A549 (cell line): ENCODE results near the gene EVPL.

ENCODE experiments used
- BHLHE40 ChIP-seq: IDR thresholded peaks from 2 replicates; pipeline ENCODE4 v1.6.1; 2012; ENCODE audit warnings: low read depth, low read length, inconsistent platforms
- CBX2 ChIP-seq: fragments of 200-600 bp; sonication (generic); IDR thresholded peaks from 2 replicates; pipeline ENCODE4 v1.6.1; 2016; ENCODE audit warnings: low read depth, mild to moderate bottlenecking, borderline replicate concordance
- HMGXB4 ChIP-seq: fragments of 250-450 bp; sonication (Bioruptor Pico); IDR thresholded peaks from 2 replicates; pipeline ENCODE4 v1.5.0; 2021; ENCODE audit warnings: mild to moderate bottlenecking, moderate library complexity, borderline replicate concordance
- KDM5A ChIP-seq: fragments of 200-600 bp; sonication (generic); IDR thresholded peaks from 2 replicates; pipeline ENCODE4 v1.6.1; 2016; ENCODE audit warnings: antibody characterized with exemption, mild to moderate bottlenecking
- MAFK ChIP-seq: fragments of 450-650 bp; IDR thresholded peaks from 2 replicates; pipeline ENCODE4 v1.6.1; 2014; ENCODE audit not compliant: partially characterized antibody
- POLR2A ChIP-seq: IDR thresholded peaks from 2 replicates; pipeline ENCODE4 v1.6.1; 2012; ENCODE audit warnings: mild to moderate bottlenecking, low read length
- RNF2 ChIP-seq: fragments of 200-600 bp; sonication (generic); IDR thresholded peaks from 2 replicates; pipeline ENCODE4 v1.6.1; 2016; ENCODE audit warnings: low read depth, mild to moderate bottlenecking, antibody characterized with exemption, moderate library complexity, borderline replicate concordance
- ZSCAN20 ChIP-seq: fragments of 250-450 bp; sonication (Bioruptor Pico); IDR thresholded peaks from 2 replicates; pipeline ENCODE4 v1.8.0; 2022; ENCODE audit warnings: mild to moderate bottlenecking, moderate library complexity
- TF ChIP-seq, protein P1 (sequence below): fragments of 200-600 bp; sonication (generic); IDR thresholded peaks from 2 replicates; pipeline ENCODE4 v1.6.1; 2016; ENCODE audit warnings: antibody characterized with exemption, mild to moderate bottlenecking, moderate library complexity
- TF ChIP-seq, protein P2 (sequence below): IDR thresholded peaks from 2 replicates; pipeline ENCODE4 v1.6.1; 2012
- TF ChIP-seq, protein P3 (sequence below): fragments of >200 bp; sonication (Bioruptor Twin); formaldehyde crosslinking; IDR thresholded peaks from 3 replicates; pipeline ENCODE4 v1.5.1; 2016

DNA sequence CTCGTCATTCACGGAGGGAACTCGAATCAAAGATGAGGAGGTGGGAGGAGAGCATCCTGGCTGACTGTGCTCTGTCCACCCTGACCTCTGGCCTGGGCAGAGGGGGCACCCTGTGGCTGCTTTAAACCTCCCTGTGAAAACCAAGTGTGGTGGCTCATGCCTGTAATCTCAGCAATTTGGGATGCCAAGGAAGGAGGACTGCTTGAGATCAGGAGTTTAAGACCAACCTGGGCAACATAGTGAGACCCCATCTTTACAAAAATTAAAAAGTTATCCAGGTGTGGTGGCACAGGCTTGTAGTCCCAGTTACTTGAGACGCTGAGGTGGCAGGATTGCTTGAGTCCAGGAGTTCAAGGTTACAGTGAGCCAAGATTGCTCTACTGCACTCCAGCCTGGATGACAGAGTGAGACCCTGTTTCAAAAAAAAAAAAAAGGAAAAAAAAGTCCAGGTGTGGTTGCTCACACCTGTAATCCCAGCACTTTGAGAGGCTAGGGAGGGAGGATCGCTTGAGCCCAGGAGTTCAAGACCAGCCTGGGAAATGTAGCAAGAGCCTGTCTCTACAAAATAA is 32.2 kb downstream of the EVPL start:
- TF ChIP-seq, protein P1, sequence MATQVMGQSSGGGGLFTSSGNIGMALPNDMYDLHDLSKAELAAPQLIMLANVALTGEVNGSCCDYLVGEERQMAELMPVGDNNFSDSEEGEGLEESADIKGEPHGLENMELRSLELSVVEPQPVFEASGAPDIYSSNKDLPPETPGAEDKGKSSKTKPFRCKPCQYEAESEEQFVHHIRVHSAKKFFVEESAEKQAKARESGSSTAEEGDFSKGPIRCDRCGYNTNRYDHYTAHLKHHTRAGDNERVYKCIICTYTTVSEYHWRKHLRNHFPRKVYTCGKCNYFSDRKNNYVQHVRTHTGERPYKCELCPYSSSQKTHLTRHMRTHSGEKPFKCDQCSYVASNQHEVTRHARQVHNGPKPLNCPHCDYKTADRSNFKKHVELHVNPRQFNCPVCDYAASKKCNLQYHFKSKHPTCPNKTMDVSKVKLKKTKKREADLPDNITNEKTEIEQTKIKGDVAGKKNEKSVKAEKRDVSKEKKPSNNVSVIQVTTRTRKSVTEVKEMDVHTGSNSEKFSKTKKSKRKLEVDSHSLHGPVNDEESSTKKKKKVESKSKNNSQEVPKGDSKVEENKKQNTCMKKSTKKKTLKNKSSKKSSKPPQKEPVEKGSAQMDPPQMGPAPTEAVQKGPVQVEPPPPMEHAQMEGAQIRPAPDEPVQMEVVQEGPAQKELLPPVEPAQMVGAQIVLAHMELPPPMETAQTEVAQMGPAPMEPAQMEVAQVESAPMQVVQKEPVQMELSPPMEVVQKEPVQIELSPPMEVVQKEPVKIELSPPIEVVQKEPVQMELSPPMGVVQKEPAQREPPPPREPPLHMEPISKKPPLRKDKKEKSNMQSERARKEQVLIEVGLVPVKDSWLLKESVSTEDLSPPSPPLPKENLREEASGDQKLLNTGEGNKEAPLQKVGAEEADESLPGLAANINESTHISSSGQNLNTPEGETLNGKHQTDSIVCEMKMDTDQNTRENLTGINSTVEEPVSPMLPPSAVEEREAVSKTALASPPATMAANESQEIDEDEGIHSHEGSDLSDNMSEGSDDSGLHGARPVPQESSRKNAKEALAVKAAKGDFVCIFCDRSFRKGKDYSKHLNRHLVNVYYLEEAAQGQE: no peak
- TF ChIP-seq MAFK (no peak), RNF2 (no peak), BHLHE40 (no peak), CBX2 (no peak), ZSCAN20 (CRISPR knock-in tag) (no peak), HMGXB4 (CRISPR knock-in tag) (no peak), POLR2A (no peak), KDM5A (no peak)
- TF ChIP-seq, protein P2, sequence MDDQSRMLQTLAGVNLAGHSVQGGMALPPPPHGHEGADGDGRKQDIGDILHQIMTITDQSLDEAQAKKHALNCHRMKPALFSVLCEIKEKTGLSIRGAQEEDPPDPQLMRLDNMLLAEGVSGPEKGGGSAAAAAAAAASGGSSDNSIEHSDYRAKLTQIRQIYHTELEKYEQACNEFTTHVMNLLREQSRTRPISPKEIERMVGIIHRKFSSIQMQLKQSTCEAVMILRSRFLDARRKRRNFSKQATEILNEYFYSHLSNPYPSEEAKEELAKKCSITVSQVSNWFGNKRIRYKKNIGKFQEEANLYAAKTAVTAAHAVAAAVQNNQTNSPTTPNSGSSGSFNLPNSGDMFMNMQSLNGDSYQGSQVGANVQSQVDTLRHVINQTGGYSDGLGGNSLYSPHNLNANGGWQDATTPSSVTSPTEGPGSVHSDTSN: no peak
- TF ChIP-seq, protein P3, sequence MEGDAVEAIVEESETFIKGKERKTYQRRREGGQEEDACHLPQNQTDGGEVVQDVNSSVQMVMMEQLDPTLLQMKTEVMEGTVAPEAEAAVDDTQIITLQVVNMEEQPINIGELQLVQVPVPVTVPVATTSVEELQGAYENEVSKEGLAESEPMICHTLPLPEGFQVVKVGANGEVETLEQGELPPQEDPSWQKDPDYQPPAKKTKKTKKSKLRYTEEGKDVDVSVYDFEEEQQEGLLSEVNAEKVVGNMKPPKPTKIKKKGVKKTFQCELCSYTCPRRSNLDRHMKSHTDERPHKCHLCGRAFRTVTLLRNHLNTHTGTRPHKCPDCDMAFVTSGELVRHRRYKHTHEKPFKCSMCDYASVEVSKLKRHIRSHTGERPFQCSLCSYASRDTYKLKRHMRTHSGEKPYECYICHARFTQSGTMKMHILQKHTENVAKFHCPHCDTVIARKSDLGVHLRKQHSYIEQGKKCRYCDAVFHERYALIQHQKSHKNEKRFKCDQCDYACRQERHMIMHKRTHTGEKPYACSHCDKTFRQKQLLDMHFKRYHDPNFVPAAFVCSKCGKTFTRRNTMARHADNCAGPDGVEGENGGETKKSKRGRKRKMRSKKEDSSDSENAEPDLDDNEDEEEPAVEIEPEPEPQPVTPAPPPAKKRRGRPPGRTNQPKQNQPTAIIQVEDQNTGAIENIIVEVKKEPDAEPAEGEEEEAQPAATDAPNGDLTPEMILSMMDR: no peak
